OCI-M2 (cell line): ENCODE results near the gene MATR3.
"Not testable (repeated sequence)": the region's sequence is repeated elsewhere in the genome, so short reads cannot be mapped to it uniquely, and the experiment has no call there.

Experiments used
- DNase-seq: peaks from one replicate; lab custom pipeline; 2025; ENCODE audit not compliant: unreplicated experiment; lab: John Stamatoyannopoulos, UW

Gene MATR3

DNA sequence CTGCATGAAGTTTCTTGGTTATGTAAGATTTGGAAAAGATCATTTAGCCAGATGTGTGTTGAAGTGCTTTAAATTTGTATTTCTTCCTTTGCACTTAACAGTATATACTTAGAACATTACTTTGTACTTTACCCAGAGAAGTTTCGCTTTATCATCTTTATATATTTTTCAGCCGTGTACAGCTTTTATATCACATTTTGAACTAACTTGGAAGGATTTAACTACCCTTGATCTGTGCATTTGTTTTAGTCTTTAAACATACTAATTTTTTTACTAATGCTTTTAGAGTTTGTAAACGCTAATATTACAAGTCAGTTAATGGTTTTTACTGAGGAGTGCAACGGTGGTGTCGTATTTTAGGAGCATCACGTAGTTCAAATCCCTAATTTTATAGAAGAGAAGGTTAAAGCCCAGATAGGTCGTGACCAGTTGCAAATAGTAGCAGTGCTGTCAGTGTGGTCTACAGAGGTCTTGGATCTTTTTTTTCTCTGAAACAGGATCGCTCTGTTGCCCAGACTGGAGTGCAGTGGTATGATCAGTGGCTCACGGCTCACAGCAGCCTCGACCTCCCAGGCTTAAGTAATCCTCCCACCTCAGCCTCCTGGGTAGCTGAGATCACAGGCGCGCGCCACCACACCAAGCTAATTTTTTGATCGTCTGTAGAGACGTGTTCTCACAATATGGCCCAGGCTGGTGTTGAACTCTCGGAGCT, 2.0 kb downstream of the MATR3 start:
- no peak for DNase-seq

DNA sequence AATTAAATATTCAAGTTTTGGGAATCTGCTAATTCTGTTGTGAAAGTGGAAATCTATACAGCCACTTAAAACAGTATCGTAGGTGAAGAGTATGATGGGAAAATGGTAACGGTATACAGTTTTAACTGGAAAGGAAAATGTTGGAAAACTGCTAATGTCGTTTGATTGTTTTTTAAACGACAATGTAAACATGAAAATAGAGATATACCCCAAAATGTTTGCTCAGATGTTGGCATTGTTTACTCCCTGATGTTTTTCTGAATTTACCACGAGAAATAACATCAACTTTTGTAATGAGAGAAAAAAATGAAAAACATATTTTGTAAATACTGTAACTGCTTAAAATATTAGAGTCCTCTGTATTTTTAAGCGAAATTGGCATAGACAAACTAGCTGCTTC, 2.7 kb downstream of the MATR3 start:
- DNase-seq: no peak

DNA sequence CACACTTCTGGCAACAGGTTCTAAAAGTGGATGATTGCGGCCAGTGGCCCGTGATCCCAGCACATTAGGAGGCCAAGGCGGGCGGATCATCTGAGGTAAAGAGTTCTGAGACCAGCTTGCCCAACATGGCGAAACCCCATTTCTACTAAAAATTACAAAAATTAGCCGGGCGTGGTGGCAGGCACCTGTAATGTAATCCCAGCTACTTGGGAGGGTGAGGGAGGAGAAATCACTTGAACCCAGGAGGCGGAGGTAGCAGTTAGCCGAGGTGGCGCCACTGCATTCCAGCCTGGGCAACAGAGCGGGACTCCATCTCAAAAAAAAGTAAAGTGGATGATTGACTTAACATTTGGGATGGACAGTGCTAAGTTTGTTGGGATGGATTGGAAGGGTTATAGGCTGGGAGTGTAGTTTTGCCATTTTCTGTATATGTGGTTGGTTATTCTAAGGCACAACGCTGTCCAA, 3.4 kb downstream of the MATR3 start:
- DNase-seq: no peak

- no peak for DNase-seq
Measured at GRCh38 chr5:139297439-139298133, 4.0 kb downstream of the MATR3 start.

DNA sequence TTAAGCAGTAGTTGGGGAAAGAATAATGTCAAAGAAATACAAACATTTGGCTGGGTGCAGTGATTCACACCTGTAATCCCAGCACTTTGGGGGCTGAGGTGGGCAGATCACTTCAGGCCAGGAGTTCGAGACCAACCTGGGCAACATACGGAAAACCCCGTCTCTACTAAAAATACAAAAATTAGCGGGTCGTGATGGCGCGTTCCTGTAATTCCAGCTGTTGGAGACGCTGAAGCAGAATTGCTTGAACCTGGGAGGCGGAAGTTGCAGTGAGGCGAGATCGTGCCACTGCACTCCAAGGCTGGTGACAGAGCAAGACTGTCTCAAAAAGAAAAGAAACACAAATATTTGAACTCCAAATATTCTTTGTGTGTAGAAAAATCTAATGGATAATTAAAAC, 4.7 kb downstream of the MATR3 start:
- no peak for DNase-seq

DNA sequence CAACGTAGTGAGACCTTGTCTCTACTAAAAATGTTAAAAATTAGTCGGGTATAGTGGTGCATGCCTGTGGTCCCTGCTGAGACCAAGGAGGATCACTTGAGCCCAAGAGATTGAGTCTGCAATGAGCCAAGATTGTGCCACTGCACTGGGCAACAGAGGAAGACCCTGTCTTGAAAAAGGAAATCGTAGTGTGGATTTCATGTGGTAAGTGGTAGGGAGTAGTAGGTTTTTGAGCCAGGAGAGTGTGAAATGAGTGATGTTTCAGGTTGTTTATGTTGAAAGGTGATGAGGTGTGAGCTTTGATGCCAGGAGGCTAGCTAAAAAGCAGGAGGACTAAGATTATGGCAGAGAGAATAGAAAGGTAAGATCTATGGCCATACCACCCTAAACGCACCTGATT, 5.9 kb downstream of the MATR3 start:
- DNase-seq: no peak

DNA sequence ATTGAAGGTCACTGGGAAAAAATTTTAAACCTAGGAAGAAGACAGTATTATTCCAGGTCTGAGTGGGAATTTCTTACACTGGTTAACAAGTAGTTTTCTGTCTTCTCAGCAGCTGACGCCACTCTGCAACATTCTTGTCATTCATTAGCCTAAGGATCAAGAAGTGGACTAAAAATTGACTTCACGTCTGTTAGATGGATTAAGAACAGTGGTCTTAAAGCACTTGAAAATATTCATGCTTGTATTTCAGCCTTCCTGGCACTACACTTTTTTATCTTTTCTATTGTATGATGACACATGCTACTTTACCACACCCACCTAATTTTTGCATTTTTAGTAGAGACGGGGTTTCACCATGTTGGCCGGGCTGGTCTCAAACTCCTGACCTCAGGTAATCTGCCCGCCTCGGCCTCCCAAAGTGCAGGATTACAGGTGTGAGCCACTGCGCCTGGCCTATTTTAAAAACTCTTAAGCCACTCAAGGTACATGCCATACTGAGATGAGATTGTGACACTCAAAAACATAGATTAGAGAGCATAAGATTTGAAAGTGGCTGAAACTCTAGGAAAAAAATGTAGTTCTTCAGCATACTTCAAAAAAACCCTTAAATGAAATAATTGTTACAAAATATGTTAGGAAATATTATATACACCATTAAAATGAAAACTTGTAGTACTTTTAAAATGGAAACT, 8.4 kb downstream of the MATR3 start:
- DNase-seq: no peak

- no peak for DNase-seq
Measured at GRCh38 chr5:139304391-139305324, 11.1 kb downstream of the MATR3 start.

GRCh38 chr5:139306197-139306596, 12.7 kb downstream of the MATR3 start:
- no peak for DNase-seq

DNA sequence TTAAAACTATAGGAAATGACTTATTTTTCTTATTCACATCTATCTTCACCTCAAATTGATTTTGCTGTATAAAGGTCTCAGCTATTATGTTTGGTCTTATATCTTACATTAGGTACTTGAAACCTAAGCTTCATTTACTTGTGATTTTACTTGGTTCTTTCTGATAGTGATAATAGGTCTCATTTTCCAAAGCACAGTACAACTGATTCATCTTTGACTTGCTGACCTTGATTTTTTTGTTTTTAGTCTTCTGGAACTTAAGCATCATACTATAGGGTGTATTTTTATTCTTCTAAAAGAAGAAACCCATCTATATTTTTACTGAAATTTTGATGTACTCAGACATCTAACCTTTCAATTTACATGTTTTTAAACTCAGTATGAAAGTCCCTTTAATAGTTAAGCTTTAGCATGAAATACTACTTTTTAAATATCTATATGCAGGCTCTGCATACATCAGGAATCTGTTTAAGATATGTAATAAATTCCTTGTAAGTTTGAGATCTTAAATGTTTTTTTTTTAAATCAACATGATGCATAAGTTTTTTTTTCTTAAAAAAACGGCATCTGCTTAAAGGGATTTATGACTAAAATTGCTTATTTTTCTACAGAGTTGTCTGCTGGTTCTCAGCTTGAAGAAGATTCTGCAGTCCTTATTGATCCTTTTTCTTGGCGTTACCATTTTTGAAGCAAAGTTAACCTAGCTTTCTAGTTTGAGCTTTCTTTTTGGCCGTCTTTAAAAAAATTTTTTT, 13.3 kb downstream of the MATR3 start:
- DNase-seq: no peak

DNA sequence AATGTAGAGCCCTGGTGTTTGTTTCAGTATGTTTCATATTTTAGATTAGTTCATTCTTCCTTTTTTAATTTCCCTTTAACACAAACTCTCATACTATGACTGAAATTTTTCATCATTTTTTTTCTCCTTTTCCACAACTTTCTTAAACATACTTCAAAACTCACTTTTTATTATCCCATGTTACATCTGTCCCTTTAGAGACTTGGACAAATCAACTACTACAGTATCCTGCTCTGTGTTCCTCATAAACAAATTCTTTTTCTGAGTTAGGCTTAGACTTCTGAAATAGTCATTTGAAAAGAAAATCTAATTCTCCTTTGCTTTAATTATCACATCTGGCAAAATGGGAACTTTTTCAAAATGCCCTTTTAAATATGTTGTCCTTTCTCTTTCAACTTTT, 15.3 kb downstream of the MATR3 start:
- no peak for DNase-seq

- not testable (repeated sequence) for DNase-seq
Measured at GRCh38 chr5:139310715-139311186, 17.2 kb downstream of the MATR3 start.

- no peak for DNase-seq
Measured at GRCh38 chr5:139312075-139312474, 18.5 kb downstream of the MATR3 start.

- DNase-seq: no peak
Measured at GRCh38 chr5:139314276-139314675, 20.7 kb downstream of the MATR3 start.

GRCh38 chr5:139315056-139315615, 21.6 kb downstream of the MATR3 start:
- DNase-seq: no peak

- DNase-seq: no peak
Measured at GRCh38 chr5:139335811-139336210, 42.3 kb downstream of the MATR3 start.

DNA sequence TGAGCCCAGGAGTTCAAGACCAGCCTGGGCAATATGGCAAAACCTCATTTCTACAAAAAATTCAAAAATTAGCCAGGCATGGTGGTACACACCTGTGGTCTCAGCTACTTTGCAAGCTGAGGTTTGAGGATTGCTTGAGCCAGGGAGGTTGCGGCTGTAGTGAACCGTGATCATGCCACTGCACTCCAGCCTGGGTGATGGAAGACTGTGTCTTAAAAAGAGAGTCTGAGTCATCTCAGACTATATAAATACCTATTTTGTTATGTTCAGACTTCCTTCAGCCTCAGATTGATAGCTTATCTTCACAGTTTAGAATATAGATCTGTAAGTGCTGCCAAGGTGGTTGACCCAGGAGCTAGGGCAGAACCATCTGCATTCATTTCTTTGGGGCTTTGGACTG, 46.5 kb downstream of the MATR3 start:
- DNase-seq: no peak

DNA sequence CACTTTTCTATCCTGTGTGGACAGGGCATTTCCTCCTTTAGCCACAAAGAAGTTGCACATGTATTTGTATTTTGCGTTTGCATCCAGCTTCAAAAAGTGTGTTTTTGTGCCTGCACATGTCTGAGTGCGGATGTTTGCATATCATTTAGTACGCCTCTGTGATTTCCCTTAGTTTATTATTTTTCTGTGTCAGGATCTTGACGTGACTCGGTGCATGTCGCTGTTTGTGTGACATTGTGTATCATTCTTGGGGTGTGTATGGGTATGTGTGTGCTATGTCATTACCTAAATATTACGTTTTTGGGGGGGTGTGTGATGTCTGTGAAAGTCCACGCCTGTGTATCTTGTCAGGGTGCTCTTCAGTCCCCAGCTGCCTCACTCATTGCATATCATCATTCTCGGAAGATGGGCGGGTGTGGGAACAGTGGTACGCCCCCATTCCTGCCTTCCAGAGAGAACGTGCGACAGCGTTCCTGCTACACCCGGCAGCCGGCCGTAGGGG, 47.7 kb downstream of the MATR3 start:
- DNase-seq: no peak

DNA sequence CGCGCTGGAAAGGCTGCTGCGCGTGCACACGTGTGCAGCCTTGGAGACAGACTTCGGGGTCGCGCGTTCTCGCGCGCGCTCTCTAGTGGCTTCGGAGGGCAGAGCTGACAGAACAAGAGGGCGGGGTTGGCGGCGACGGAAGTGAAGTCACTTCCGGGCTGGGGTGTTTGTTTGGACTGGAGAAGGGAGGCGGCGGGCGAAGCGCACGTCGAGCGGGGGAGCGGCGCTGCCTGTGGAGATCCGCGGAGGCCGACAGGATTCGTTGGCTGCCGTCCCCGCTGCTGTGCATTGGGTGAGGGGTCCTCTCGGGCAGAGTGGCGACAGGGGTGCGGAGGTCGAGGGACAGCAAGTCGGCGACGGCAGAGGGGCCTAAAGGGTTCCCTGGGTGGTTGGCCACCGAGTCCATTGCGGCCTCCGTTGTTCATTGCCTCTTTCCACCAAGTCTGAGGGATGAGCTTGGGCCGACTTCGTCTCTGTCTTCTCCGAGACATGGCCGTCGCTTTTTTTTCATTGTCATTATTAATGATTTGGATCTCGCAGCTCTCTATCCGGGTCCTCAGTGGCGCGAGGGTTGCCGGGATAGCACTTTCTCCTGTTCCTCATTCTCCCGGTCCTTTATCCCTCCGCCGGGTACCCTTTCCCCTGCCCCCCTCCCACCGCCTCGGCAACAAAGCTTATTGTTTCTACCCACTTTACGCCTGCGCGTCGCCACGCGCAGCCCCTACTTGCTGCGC, 48.3 kb downstream of the MATR3 start, which contains the start of gene PAIP2:
Gene PAIP2, plus strand, starts transcription at position 166 of the 734 bp plus-strand sequence. CDS start 21,931 bp downstream, outside the sequence.
- DNase-seq: peak; percentile 56
